ENCODE results near the gene RGS4. TPM values are rescaled to one million over a fixed set of nuclear protein-coding genes. Genes with fewer than 3 reads are reported as not detected.

RGS4 gene
- total RNA-seq, 1 experiment from 2014 or later: 0.21 TPM

DNA sequence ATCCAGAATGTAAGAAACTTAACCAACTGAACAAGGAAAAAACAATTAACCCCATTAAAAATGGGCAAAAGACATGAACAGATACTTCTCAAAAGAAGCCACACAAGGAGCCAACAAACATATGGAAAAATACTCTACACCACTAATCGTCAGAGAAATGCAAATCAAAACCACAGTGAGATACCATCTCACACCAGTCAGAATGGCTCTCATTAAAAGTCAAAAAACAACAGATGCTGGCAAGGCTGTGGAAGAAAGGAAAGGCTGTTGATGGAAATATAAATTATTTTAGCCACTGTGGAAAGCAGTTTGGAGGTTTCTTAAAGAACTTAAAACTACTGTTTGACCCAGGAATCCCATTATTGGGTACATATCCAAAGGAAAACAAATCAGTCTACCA lies 51.2 kb downstream of the RGS4 start:
- Mint-ChIP-seq H3K4me3 (ENCODE audit: low read depth, unreplicated experiment) (no peak overlapping the region), H3K9me3 (ENCODE audit: low read depth, unreplicated experiment) (no peaks in the 10 kb centered on the region), H3K27ac (ENCODE audit: unreplicated experiment) (no peak overlapping the region), H3K36me3 (ENCODE audit: insufficient read depth, unreplicated experiment) (no peaks in the 10 kb centered on the region), H3K27me3 (ENCODE audit: unreplicated experiment) (no peaks in the 10 kb centered on the region), H3K4me1 (ENCODE audit: low read depth, unreplicated experiment) (no peaks in the 10 kb centered on the region)
- CTCF ChIA-PET: no interaction called here
- intact Hi-C loops (cut with micrococcal nuclease; ENCODE audit: unreplicated experiment): no loop called here
- DNase-seq: no peak
- BruUV-seq (replicated peaks): no TSS peak
- TF ChIP-seq, protein P1, sequence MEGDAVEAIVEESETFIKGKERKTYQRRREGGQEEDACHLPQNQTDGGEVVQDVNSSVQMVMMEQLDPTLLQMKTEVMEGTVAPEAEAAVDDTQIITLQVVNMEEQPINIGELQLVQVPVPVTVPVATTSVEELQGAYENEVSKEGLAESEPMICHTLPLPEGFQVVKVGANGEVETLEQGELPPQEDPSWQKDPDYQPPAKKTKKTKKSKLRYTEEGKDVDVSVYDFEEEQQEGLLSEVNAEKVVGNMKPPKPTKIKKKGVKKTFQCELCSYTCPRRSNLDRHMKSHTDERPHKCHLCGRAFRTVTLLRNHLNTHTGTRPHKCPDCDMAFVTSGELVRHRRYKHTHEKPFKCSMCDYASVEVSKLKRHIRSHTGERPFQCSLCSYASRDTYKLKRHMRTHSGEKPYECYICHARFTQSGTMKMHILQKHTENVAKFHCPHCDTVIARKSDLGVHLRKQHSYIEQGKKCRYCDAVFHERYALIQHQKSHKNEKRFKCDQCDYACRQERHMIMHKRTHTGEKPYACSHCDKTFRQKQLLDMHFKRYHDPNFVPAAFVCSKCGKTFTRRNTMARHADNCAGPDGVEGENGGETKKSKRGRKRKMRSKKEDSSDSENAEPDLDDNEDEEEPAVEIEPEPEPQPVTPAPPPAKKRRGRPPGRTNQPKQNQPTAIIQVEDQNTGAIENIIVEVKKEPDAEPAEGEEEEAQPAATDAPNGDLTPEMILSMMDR (IDR thresholded peaks at IDR 0.05; ENCODE audit: unreplicated experiment): no peak

DNA sequence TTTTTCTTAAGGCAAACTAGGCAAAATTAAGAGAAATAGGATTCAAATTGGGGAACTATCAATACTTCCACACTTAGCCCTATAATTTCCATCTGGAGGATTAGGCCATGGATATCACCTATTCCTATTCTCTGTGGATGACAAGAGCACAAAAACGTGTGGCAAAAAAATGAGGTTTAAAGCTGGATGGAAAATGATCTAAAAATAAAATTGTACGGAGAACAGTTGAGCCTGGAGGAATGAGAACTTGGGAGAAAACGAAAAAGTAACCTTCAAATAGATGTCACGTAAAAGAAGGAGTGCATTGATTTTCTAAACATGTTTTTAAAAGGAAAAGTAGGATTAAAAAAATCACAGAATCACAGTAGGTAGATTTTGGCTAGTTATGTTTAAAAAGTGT lies 55.7 kb downstream of the RGS4 start:
- intact Hi-C loops (cut with micrococcal nuclease; ENCODE audit: unreplicated experiment): no loop called here
- H3K36me3 Mint-ChIP-seq (ENCODE audit: insufficient read depth, unreplicated experiment): no peaks in the 10 kb centered on the region
- H3K4me3 Mint-ChIP-seq (ENCODE audit: low read depth, unreplicated experiment): no peak overlapping the region
- CTCF ChIA-PET: no interaction called here
- BruUV-seq (replicated peaks): no TSS peak
- no peaks in the 10 kb centered on the region for H3K9me3 Mint-ChIP-seq (ENCODE audit: low read depth, unreplicated experiment)
- no peaks in the 10 kb centered on the region for H3K27me3 Mint-ChIP-seq (ENCODE audit: unreplicated experiment)
- no peak overlapping the region for H3K27ac Mint-ChIP-seq (ENCODE audit: unreplicated experiment)
- no peak for DNase-seq
- TF ChIP-seq, protein P1 (IDR thresholded peaks at IDR 0.05; ENCODE audit: unreplicated experiment): no peak
- no peaks in the 10 kb centered on the region for H3K4me1 Mint-ChIP-seq (ENCODE audit: low read depth, unreplicated experiment)

Other genes with a start within 250 kb of the RGS4 start
- not detected in 2 replicates for gene CCDC190, start 208.2 kb upstream of the RGS4 start, total RNA-seq (2022)
- gene RGS5, start 133.6 kb downstream of the RGS4 start, total RNA-seq (2022): 1.9 and 6.7 TPM in 2 replicates